Measurements from ENCODE around the gene EFCAB11. TPM values are rescaled to one million over a fixed set of nuclear protein-coding genes. Genes with fewer than 3 reads are reported as not detected.
A peak's percentile ranks its signal among the peaks of the same experiment; 100 is the strongest.

EFCAB11 gene
- total and polyA plus RNA-seq, 9 of the 15 experiments (the other 6 are each of a cell fraction or from before 2014, with no cell fraction given) = 13.4 to 37.9 (median 17.4) TPM

DNA sequence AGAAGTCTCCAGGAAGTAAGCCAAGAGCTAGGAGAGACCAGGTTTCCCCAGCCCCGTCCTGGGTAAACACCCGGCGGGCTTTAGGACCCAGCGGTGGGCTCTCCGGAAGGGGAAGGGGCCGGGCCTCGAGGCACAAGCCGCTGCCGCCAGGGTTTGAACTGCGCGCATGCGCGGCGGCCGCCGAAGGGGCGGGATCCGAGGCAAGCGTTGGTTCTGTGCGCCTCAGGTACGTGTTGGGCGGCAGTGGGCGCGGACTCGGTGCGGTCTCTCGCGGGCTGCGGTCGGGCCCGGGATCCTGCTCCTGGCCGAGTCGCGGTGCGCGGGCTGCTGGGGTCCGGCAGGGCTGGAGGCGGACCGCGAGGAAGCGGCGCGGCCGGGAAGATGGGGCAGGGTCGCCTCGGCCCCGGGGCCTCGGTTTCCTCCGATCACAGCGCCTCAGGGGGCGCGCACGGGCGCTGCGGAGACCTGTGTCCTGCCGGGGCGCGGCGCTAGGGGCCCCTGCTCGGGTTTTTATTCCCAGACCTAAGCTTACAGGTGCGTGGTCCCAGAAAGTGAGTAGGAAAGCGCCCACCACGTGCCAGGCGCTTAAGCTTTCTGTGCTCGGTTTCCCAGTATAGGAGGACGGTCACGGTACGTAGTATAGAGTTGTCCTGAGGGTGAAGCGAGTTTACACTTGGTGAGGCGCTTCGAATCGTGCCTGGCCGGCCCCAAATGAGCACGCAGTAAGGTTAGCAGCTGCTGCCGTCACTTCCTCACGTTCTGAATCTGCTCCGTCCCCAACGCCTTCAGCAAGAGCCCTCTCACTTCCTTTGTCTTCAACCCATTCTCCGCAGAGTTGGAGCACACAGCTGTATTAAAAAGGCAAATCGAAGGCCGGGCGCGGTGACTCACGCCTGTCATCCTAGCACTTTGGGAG lies 1.5 kb upstream of the EFCAB11 start, which contains the start of gene TDP1 (continued):
- TF ChIP-seq, protein P1, sequence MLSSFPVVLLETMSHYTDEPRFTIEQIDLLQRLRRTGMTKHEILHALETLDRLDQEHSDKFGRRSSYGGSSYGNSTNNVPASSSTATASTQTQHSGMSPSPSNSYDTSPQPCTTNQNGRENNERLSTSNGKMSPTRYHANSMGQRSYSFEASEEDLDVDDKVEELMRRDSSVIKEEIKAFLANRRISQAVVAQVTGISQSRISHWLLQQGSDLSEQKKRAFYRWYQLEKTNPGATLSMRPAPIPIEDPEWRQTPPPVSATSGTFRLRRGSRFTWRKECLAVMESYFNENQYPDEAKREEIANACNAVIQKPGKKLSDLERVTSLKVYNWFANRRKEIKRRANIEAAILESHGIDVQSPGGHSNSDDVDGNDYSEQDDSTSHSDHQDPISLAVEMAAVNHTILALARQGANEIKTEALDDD (IDR thresholded peaks at IDR 0.05) = no peak
- TF ChIP-seq ZNF24 (IDR thresholded peaks at IDR 0.05) = no peak
- no peak for TF ChIP-seq BRCA1 (IDR thresholded peaks at IDR 0.05)
- TF ChIP-seq BRCA1 (CRISPR knock-in tag; IDR thresholded peaks at IDR 0.05) = no peak
- TF ChIP-seq, protein P2, sequence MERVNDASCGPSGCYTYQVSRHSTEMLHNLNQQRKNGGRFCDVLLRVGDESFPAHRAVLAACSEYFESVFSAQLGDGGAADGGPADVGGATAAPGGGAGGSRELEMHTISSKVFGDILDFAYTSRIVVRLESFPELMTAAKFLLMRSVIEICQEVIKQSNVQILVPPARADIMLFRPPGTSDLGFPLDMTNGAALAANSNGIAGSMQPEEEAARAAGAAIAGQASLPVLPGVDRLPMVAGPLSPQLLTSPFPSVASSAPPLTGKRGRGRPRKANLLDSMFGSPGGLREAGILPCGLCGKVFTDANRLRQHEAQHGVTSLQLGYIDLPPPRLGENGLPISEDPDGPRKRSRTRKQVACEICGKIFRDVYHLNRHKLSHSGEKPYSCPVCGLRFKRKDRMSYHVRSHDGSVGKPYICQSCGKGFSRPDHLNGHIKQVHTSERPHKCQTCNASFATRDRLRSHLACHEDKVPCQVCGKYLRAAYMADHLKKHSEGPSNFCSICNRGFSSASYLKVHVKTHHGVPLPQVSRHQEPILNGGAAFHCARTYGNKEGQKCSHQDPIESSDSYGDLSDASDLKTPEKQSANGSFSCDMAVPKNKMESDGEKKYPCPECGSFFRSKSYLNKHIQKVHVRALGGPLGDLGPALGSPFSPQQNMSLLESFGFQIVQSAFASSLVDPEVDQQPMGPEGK (CRISPR knock-in tag; IDR thresholded peaks at IDR 0.05; ENCODE audit: borderline replicate concordance) = no peak
- no peak for TF ChIP-seq RAD21 (CRISPR knock-in tag; conservative IDR thresholded peaks at IDR 0.05 in 1 of 2, IDR thresholded peaks at IDR 0.05 in 1 of 2)
- no peak for TF ChIP-seq ZC3H8 (IDR thresholded peaks at IDR 0.05)
- TF ChIP-seq CBX8 (IDR thresholded peaks at IDR 0.05; ENCODE audit: borderline replicate concordance, extremely low read depth, low read depth, low read length, poor library complexity, severe bottlenecking) = no peak
- TF ChIP-seq, protein P3, sequence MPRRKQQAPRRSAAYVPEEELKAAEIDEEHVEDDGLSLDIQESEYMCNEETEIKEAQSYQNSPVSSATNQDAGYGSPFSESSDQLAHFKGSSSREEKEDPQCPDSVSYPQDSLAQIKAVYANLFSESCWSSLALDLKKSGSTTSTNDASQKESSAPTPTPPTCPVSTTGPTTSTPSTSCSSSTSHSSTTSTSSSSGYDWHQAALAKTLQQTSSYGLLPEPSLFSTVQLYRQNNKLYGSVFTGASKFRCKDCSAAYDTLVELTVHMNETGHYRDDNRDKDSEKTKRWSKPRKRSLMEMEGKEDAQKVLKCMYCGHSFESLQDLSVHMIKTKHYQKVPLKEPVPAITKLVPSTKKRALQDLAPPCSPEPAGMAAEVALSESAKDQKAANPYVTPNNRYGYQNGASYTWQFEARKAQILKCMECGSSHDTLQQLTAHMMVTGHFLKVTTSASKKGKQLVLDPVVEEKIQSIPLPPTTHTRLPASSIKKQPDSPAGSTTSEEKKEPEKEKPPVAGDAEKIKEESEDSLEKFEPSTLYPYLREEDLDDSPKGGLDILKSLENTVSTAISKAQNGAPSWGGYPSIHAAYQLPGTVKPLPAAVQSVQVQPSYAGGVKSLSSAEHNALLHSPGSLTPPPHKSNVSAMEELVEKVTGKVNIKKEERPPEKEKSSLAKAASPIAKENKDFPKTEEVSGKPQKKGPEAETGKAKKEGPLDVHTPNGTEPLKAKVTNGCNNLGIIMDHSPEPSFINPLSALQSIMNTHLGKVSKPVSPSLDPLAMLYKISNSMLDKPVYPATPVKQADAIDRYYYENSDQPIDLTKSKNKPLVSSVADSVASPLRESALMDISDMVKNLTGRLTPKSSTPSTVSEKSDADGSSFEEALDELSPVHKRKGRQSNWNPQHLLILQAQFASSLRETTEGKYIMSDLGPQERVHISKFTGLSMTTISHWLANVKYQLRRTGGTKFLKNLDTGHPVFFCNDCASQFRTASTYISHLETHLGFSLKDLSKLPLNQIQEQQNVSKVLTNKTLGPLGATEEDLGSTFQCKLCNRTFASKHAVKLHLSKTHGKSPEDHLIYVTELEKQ (CRISPR knock-in tag; IDR thresholded peaks at IDR 0.05) = no peak
- TF ChIP-seq, protein P4, sequence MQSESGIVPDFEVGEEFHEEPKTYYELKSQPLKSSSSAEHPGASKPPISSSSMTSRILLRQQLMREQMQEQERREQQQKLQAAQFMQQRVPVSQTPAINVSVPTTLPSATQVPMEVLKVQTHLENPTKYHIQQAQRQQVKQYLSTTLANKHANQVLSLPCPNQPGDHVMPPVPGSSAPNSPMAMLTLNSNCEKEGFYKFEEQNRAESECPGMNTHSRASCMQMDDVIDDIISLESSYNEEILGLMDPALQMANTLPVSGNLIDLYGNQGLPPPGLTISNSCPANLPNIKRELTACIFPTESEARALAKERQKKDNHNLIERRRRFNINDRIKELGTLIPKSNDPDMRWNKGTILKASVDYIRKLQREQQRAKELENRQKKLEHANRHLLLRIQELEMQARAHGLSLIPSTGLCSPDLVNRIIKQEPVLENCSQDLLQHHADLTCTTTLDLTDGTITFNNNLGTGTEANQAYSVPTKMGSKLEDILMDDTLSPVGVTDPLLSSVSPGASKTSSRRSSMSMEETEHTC (IDR thresholded peaks at IDR 0.05) = no peak
- TF ChIP-seq GABPB1 (CRISPR knock-in tag; IDR thresholded peaks at IDR 0.05) = no peak; the same call in none of the 2 replicates
- TF ChIP-seq RBM17 (IDR thresholded peaks at IDR 0.05; ENCODE audit: borderline replicate concordance, low read depth, low read length) = no peak
- no peak for TF ChIP-seq ZNF316 (IDR thresholded peaks at IDR 0.05)
- peak; percentile 75 for TF ChIP-seq TAF1 (IDR thresholded peaks at IDR 0.05; ENCODE audit: control insufficient read depth, extremely low read depth, insufficient read depth, low read length, severe bottlenecking)
- TF ChIP-seq RNF2 (IDR thresholded peaks at IDR 0.05) = 0 out of 2 replicates have a peak, but pooled peaks have one; percentile 55
- TF ChIP-seq DNMT1 (IDR thresholded peaks at IDR 0.05) = no peak
- TF ChIP-seq, protein P5, sequence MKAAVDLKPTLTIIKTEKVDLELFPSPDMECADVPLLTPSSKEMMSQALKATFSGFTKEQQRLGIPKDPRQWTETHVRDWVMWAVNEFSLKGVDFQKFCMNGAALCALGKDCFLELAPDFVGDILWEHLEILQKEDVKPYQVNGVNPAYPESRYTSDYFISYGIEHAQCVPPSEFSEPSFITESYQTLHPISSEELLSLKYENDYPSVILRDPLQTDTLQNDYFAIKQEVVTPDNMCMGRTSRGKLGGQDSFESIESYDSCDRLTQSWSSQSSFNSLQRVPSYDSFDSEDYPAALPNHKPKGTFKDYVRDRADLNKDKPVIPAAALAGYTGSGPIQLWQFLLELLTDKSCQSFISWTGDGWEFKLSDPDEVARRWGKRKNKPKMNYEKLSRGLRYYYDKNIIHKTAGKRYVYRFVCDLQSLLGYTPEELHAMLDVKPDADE (conservative IDR thresholded peaks at IDR 0.05; ENCODE audit: control insufficient read depth, low read depth, low read length) = no peak; the same call in 1 of the 2 replicates
- TF ChIP-seq NBN (IDR thresholded peaks at IDR 0.05; ENCODE audit: low read depth) = no peak
